GM06990 (cell line): ENCODE results near the gene TRIM72.

Source experiments
- DNase-seq: peaks from one replicate; pipeline ENCODE4 v3.0.0-alpha.2; 2011; ENCODE audit not compliant: insufficient read length; ENCODE audit errors: extremely low read depth
- H3K27me3 ChIP-seq: replicated peaks from 2 replicates; pipeline ENCODE4 v1.6.0; 2011; ENCODE audit warnings: low read length; ENCODE audit not compliant: control insufficient read depth, insufficient read depth
- H3K36me3 ChIP-seq: 2 replicates; pipeline ENCODE4 v1.5.1; 2011; ENCODE audit warnings: low read length; ENCODE audit not compliant: control insufficient read depth, insufficient read depth
- H3K4me3 ChIP-seq: replicated peaks from 2 replicates; pipeline ENCODE4 v1.5.1; 2011; ENCODE audit warnings: low read depth, mild to moderate bottlenecking, control low read depth, low read length
- TF ChIP-seq, protein P1 (sequence below): IDR thresholded peaks from 2 replicates; pipeline ENCODE4 v1.5.1; 2011; ENCODE audit warnings: low read length, control low read depth, mild to moderate bottlenecking, inconsistent platforms; ENCODE audit not compliant: insufficient read depth, poor library complexity, severe bottlenecking

The TRIM72 gene

DNA sequence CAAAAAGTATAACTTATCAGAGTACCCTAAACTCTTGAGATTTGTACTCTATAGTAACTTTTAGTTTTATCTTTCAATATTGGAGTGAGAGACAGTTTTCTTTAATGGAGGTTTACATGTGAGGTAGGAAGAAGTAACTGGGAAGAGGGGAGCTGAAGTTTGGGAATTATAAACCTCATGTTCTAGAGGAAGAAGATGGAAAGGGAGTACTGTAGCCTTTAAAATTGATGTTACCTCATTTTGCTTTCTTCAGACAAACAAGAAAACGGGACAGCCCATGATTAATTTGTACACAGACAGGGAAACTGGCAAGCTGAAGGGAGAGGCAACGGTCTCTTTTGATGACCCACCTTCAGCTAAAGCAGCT is 24.5 kb upstream of the TRIM72 start:
- TF ChIP-seq, protein P1, sequence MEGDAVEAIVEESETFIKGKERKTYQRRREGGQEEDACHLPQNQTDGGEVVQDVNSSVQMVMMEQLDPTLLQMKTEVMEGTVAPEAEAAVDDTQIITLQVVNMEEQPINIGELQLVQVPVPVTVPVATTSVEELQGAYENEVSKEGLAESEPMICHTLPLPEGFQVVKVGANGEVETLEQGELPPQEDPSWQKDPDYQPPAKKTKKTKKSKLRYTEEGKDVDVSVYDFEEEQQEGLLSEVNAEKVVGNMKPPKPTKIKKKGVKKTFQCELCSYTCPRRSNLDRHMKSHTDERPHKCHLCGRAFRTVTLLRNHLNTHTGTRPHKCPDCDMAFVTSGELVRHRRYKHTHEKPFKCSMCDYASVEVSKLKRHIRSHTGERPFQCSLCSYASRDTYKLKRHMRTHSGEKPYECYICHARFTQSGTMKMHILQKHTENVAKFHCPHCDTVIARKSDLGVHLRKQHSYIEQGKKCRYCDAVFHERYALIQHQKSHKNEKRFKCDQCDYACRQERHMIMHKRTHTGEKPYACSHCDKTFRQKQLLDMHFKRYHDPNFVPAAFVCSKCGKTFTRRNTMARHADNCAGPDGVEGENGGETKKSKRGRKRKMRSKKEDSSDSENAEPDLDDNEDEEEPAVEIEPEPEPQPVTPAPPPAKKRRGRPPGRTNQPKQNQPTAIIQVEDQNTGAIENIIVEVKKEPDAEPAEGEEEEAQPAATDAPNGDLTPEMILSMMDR, result no peak
- no peak overlapping the region for H3K4me3 ChIP-seq
- peaks cover 59% of the 10 kb centered on the region for H3K36me3 ChIP-seq
- no peaks in the 10 kb centered on the region for H3K27me3 ChIP-seq
- no peak for DNase-seq

DNA sequence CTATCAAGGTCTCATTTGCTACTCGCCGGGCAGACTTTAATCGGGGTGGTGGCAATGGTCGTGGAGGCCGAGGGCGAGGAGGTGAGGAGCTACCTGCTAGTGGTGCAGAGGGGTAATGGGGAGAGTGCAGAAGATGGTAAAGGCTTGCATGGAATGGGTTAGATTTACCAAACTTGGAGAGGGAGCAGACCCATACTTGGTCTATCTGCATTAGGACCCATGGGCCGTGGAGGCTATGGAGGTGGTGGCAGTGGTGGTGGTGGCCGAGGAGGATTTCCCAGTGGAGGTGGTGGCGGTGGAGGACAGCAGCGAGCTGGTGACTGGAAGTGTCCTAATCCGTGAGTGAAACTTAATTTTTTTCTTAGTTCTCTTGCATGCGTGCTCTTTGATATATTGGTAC is 23.9 kb upstream of the TRIM72 start:
- TF ChIP-seq, protein P1, result no peak
- Histone ChIP-seq H3K4me3 (no peak overlapping the region), H3K27me3 (no peaks in the 10 kb centered on the region), H3K36me3 (peaks cover 59% of the 10 kb centered on the region)
- DNase-seq, result no peak

DNA sequence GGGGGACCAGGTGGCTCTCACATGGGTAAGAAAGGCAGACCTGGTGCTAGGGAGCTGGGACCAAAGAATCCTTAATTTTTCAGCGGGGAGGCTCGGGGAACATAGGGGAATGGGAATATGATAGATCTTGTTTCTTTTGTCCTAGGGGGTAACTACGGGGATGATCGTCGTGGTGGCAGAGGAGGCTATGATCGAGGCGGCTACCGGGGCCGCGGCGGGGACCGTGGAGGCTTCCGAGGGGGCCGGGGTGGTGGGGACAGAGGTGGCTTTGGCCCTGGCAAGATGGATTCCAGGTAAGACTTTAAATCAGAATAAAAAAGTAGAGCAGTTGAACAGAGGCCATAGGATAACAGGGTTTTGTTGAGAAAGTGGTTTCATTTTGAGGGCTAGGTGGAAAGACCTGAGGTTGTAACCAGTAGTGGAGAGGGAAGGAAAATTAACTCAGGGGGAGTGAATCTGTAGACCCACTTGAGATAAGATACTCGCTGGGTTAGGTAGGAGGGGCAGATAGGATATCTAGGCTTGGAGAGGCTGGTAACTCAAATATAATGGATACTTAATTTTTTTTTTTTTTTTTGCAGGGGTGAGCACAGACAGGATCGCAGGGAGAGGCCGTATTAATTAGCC is 23.0 kb upstream of the TRIM72 start:
- no peak overlapping the region for H3K4me3 ChIP-seq
- TF ChIP-seq, protein P1, result no peak
- H3K36me3 ChIP-seq, result peaks cover 61% of the 10 kb centered on the region
- no peak for DNase-seq
- H3K27me3 ChIP-seq, result no peaks in the 10 kb centered on the region

DNA sequence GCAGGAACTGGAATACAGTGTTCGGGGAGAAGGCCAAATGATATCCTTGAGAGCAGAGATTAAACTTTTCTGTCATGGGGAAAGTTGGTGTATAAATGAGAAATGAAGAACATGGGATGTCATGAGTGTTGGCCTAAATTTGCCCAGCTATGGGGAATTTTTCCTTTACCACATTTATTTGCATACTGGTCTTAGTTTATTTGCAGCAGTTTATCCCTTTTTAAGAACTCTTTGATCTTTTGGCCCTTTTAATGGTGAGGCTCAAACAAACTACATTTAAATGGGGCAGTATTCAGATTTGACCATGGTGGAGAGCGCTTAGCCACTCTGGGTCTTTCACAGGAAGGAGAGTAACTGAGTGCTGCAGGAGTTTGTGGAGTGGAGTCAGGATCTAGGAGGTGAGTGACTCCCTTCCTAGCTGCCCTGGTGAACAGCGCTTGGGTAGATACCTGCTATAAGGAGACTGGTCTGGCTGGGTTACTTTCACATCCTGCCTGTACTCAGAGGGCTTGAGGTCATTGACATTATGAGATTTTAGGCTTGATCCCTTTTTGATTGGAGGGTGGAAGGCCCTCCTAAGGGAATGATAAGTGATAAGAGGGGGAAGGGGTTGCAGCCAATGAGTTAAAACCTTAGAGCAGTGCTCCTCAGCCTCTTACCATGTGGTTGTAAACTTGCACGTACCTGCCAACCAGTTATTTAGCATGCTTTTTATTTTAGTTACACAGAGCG is 22.1 kb upstream of the TRIM72 start:
- H3K4me3 ChIP-seq, result no peak overlapping the region

DNA sequence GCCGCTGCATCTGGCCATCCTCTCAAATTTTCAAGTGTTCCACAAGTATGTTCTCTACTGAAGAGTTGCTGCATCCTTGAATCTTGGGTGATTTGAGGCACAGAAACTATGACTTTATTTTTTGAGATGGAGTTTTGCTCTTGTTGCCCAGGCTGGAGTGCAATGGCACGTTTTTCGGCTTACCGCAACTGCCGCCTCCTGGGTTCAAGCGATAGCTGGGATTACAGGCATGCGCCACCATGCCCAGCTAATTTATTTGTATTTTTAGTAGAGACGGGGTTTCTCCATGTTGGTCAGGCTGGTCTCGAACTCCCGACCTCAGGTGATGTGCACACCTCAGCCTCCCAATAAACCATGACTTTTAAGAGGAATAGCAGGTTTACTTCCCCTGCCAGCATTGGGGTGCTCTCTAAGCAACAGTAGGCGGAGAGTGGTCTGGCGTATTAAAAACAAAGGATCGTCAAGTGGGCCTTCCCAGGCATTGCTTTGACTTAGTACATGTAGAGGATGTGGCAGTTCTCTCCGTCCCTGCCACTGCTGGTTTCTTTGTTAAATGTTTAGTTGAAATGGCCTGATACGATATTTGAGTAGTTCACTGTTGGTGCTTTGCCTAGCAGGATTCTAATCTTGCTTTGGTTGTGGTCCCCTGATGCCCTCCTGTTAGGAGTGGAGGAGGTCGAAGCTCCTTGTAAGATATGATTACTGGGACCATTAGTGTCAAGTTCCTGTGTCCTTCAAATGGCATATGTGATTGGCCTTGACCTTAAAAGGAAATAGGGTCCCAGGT is 20.9 kb upstream of the TRIM72 start:
- no peak for DNase-seq
- no peak overlapping the region for H3K4me3 ChIP-seq
- TF ChIP-seq, protein P1, result no peak
- peaks cover 46% of the 10 kb centered on the region for H3K36me3 ChIP-seq
- H3K27me3 ChIP-seq, result no peaks in the 10 kb centered on the region

More for the DNA sequence above, 22.1 kb upstream of the TRIM72 start:
- H3K27me3 ChIP-seq, result no peaks in the 10 kb centered on the region
- no peak for DNase-seq
- TF ChIP-seq, protein P1, result no peak
- peaks cover 54% of the 10 kb centered on the region for H3K36me3 ChIP-seq
